Measurements from ENCODE around the gene DAGLB. TPM values are rescaled to one million over a fixed set of nuclear protein-coding genes. Genes with fewer than 3 reads are reported as not detected.

The DAGLB gene, protein sequence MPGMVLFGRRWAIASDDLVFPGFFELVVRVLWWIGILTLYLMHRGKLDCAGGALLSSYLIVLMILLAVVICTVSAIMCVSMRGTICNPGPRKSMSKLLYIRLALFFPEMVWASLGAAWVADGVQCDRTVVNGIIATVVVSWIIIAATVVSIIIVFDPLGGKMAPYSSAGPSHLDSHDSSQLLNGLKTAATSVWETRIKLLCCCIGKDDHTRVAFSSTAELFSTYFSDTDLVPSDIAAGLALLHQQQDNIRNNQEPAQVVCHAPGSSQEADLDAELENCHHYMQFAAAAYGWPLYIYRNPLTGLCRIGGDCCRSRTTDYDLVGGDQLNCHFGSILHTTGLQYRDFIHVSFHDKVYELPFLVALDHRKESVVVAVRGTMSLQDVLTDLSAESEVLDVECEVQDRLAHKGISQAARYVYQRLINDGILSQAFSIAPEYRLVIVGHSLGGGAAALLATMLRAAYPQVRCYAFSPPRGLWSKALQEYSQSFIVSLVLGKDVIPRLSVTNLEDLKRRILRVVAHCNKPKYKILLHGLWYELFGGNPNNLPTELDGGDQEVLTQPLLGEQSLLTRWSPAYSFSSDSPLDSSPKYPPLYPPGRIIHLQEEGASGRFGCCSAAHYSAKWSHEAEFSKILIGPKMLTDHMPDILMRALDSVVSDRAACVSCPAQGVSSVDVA
- total RNA-seq, result 10 to 100 TPM; 20.3 to 25.6 (median 25.2) TPM
- 14.9 TPM for total RNA-seq (2013)

- intact Hi-C loops (cut with micrococcal nuclease), result no loop called here
- H3K27me3 ChIP-seq (ENCODE audit: control insufficient read depth, insufficient read depth, low read length), result no peaks in the 10 kb centered on the region
- H3K36me3 ChIP-seq (ENCODE audit: control insufficient read depth, insufficient read depth, low read length), result peaks cover 9% of the 10 kb centered on the region
- H3K9me3 ChIP-seq (ENCODE audit: control insufficient read depth, insufficient read depth, low read length), result no peaks in the 10 kb centered on the region
- peaks cover 20 to 32% of the 10 kb centered on the region in 2 donors for H3K4me1 Mint-ChIP-seq
- H3K27me3 Mint-ChIP-seq (ENCODE audit: low read depth in 2 of 2), result no peaks in the 10 kb centered on the region
- H3K36me3 Mint-ChIP-seq, result no peaks in the 10 kb centered on the region
- H3K4me1 ChIP-seq (ENCODE audit: control insufficient read depth, insufficient read depth, low read length), result peaks cover 19% of the 10 kb centered on the region
- H3K9me3 Mint-ChIP-seq, result no peaks in the 10 kb centered on the region
- peak; percentile 80 to 90 (median 83) for ATAC-seq
- peak within 1 kb of the TSS; percentile 95 for H3K27ac Mint-ChIP-seq
- DNase-seq, result peak; percentile 96 to 100
- peak within 1 kb of the TSS; percentile 72 for H3K27ac ChIP-seq (ENCODE audit: low read length)
- peak within 1 kb of the TSS; percentile 89 for H3K4me3 ChIP-seq (ENCODE audit: low read length)
- under 1% methylated on average over 60 of the region's 61 CpGs for WGBS (ENCODE audit: insufficient coverage)
- peak within 1 kb of the TSS; percentile 94 for H3K4me3 Mint-ChIP-seq
- TF ChIP-seq, protein P1, sequence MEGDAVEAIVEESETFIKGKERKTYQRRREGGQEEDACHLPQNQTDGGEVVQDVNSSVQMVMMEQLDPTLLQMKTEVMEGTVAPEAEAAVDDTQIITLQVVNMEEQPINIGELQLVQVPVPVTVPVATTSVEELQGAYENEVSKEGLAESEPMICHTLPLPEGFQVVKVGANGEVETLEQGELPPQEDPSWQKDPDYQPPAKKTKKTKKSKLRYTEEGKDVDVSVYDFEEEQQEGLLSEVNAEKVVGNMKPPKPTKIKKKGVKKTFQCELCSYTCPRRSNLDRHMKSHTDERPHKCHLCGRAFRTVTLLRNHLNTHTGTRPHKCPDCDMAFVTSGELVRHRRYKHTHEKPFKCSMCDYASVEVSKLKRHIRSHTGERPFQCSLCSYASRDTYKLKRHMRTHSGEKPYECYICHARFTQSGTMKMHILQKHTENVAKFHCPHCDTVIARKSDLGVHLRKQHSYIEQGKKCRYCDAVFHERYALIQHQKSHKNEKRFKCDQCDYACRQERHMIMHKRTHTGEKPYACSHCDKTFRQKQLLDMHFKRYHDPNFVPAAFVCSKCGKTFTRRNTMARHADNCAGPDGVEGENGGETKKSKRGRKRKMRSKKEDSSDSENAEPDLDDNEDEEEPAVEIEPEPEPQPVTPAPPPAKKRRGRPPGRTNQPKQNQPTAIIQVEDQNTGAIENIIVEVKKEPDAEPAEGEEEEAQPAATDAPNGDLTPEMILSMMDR (IDR thresholded peaks at IDR 0.05), result no peak
Measured at GRCh38 chr7:6447581-6448199, at the start of gene DAGLB. DAGLB (minus strand) TSS chr7:6447954; CDS start chr7:6447842, 112 bp downstream.

GRCh38 chr7:6497637-6497905, 49.8 kb upstream of the DAGLB start:
- TF ChIP-seq, protein P1 (IDR thresholded peaks at IDR 0.05), result no peak

GRCh38 chr7:6496842-6497636, 49.3 kb upstream of the DAGLB start:
- Histone ChIP-seq H3K27ac (ENCODE audit: low read length) (no peak overlapping the region), H3K4me3 (ENCODE audit: low read length) (no peak overlapping the region), H3K9me3 (ENCODE audit: control insufficient read depth, insufficient read depth, low read length) (no peaks in the 10 kb centered on the region), H3K27me3 (ENCODE audit: control insufficient read depth, insufficient read depth, low read length) (no peaks in the 10 kb centered on the region), H3K4me1 (ENCODE audit: control insufficient read depth, insufficient read depth, low read length) (no peaks in the 10 kb centered on the region), H3K36me3 (ENCODE audit: control insufficient read depth, insufficient read depth, low read length) (no peaks in the 10 kb centered on the region)
- DNase-seq (no peak), ATAC-seq (no peak)
- intact Hi-C loops (cut with micrococcal nuclease), result no loop called here
- TF ChIP-seq, protein P1 (IDR thresholded peaks at IDR 0.05), result no peak
- Mint-ChIP-seq H3K36me3 (no peaks in the 10 kb centered on the region), H3K9me3 (no peaks in the 10 kb centered on the region), H3K27me3 (ENCODE audit: low read depth in 2 of 2) (no peaks in the 10 kb centered on the region), H3K4me1 (no peaks in the 10 kb centered on the region), H3K4me3 (no peak overlapping the region), H3K27ac (no peak overlapping the region)
- 88% methylated on average over 19 of the region's 19 CpGs for WGBS (ENCODE audit: insufficient coverage)

More at GRCh38 chr7:6497637-6497905, 49.8 kb upstream of the DAGLB start:
- Mint-ChIP-seq H3K4me3 (no peak overlapping the region), H3K9me3 (no peaks in the 10 kb centered on the region), H3K36me3 (no peaks in the 10 kb centered on the region), H3K4me1 (no peaks in the 10 kb centered on the region), H3K27ac (no peak overlapping the region), H3K27me3 (ENCODE audit: low read depth in 2 of 2) (no peaks in the 10 kb centered on the region)
- H3K36me3 ChIP-seq (ENCODE audit: control insufficient read depth, insufficient read depth, low read length), result no peaks in the 10 kb centered on the region
- H3K27ac ChIP-seq (ENCODE audit: low read length), result no peak overlapping the region
- H3K27me3 ChIP-seq (ENCODE audit: control insufficient read depth, insufficient read depth, low read length), result no peaks in the 10 kb centered on the region
- no peaks in the 10 kb centered on the region for H3K4me1 ChIP-seq (ENCODE audit: control insufficient read depth, insufficient read depth, low read length)
- H3K9me3 ChIP-seq (ENCODE audit: control insufficient read depth, insufficient read depth, low read length), result no peaks in the 10 kb centered on the region
- no peak for ATAC-seq
- no peak overlapping the region for H3K4me3 ChIP-seq (ENCODE audit: low read length)
- DNase-seq, result no peak
- 95% methylated on average over 14 of the region's 14 CpGs for WGBS (ENCODE audit: insufficient coverage)
- intact Hi-C loops (cut with micrococcal nuclease), result no loop called here
